PC-3 (cell line): ENCODE measurements around the gene TLR4. TPM values are rescaled to one million over a fixed set of nuclear protein-coding genes. Genes with fewer than 3 reads are reported as not detected.

Experiments
- ATAC-seq: fragments of 200-7000 bp; cut with Tn5 transposase; 2 replicates; pipeline ENCODE4 v1.9.1; 2020; ENCODE audit warnings: mild to moderate bottlenecking, moderate library complexity
- BruUV-seq: library from RNA; stranded (reverse); fragments of 400-500 nt; replicated peaks from 2 replicates; lab custom pipeline; 2021; lab: Mats Ljungman, UMichigan
- CTCF ChIA-PET: fragments of 300-600 bp; sonication (Branson Sonifier 250); formaldehyde crosslinking; loops from one replicate; lab custom pipeline; 2022; ENCODE audit warnings: antibody characterized with exemption; lab: Charles Lee
- POLR2A ChIA-PET: fragments of 300-600 bp; sonication (Branson Sonifier 250); formaldehyde crosslinking; loops from one replicate; lab custom pipeline; 2022; ENCODE audit warnings: antibody characterized with exemption; ENCODE audit not compliant: unreplicated experiment; lab: Charles Lee
- DNase-seq: peaks from one replicate; pipeline ENCODE4 v3.0.0-alpha.2; 2015
- H2AFZ ChIP-seq: fragments of 300-600 bp; sonication (generic); 2 replicates; pipeline ENCODE4 v1.6.0; 2016; ENCODE audit warnings: antibody characterized with exemption, low read length
- H3F3A ChIP-seq: fragments of 300-600 bp; sonication (generic); one replicate; pipeline ENCODE4 v1.6.0; 2017; ENCODE audit warnings: antibody characterized with exemption, low read length, control low read depth, mild to moderate bottlenecking; ENCODE audit not compliant: unreplicated experiment
- H3K27ac ChIP-seq: fragments of 300-600 bp; sonication (generic); 2 replicates; pipeline ENCODE4 v1.5.1; 2016; ENCODE audit warnings: mild to moderate bottlenecking, low read length
- H3K27me3 ChIP-seq: fragments of 300-600 bp; sonication (generic); 2 replicates; pipeline ENCODE4 v1.6.1; 2016; ENCODE audit warnings: low read length, mixed read lengths
- H3K36me3 ChIP-seq: fragments of 300-600 bp; sonication (generic); 2 replicates; pipeline ENCODE4 v1.6.1; 2016; ENCODE audit warnings: low read depth, mixed run types, low read length, mixed read lengths
- H3K4me1 ChIP-seq: fragments of 300-600 bp; sonication (generic); 2 replicates; pipeline ENCODE4 v1.5.1; 2016; ENCODE audit warnings: low read length; ENCODE audit not compliant: insufficient read depth
- H3K4me2 ChIP-seq: fragments of 300-600 bp; sonication (generic); 2 replicates; pipeline ENCODE4 v1.6.0; 2016; ENCODE audit warnings: low read length
- H3K4me3 ChIP-seq: fragments of 300-600 bp; sonication (generic); 2 replicates; pipeline ENCODE4 v1.5.1; 2016; ENCODE audit warnings: mild to moderate bottlenecking, low read length, mixed read lengths
- H3K79me2 ChIP-seq: fragments of 300-600 bp; sonication (generic); 2 replicates; pipeline ENCODE4 v1.6.1; 2017; ENCODE audit warnings: low read length, mixed read lengths
- H3K9ac ChIP-seq: fragments of 300-600 bp; sonication (generic); 2 replicates; pipeline ENCODE4 v1.6.0; 2016; ENCODE audit warnings: mild to moderate bottlenecking, low read length
- H3K9me2 ChIP-seq: fragments of 300-600 bp; sonication (generic); replicated peaks from 2 replicates; pipeline ENCODE4 v1.6.1; 2016; ENCODE audit warnings: mixed run types, low read length, mixed read lengths
- H3K9me3 ChIP-seq: fragments of 300-600 bp; sonication (generic); 2 replicates; pipeline ENCODE4 v1.6.1; 2016; ENCODE audit warnings: low read length, mixed read lengths
- H4K20me1 ChIP-seq: fragments of 300-600 bp; sonication (generic); 2 replicates; pipeline ENCODE4 v1.6.1; 2016; ENCODE audit warnings: low read length, mixed read lengths
- CTCF ChIP-seq: fragments of 300-600 bp; sonication (generic); conservative IDR thresholded peaks from 2 replicates; pipeline ENCODE4 v1.5.1; 2017; ENCODE audit warnings: antibody characterized with exemption, low read depth, mild to moderate bottlenecking, low read length
- EZH2 ChIP-seq: fragments of 300-600 bp; sonication (generic); IDR thresholded peaks from one replicate; pipeline ENCODE4 v1.6.1; 2017; ENCODE audit warnings: antibody characterized with exemption, mild to moderate bottlenecking, low read length; ENCODE audit not compliant: unreplicated experiment
- EZH2phosphoT487 ChIP-seq: fragments of 300-600 bp; sonication (generic); IDR thresholded peaks from 2 replicates; pipeline ENCODE4 v1.6.1; 2018; ENCODE audit warnings: mild to moderate bottlenecking, antibody characterized with exemption, low read length, borderline replicate concordance
- intact Hi-C: fragments of 100-400 bp; cut with micrococcal nuclease; formaldehyde crosslinking; loops from 2 replicates; pipeline ENCODE4 v1.9.0; 2023
- total RNA-seq: library from RNA; depleted of rRNA; stranded (reverse); fragments of >200 nt; gene quantifications from 2 replicates; pipeline ENCODE4 v1.2.3, GENCODE V29; 2014

TLR4 gene
- total RNA-seq, 1 experiment from 2014 or later = not detected

GRCh38 chr9:117739206-117739605, 35.0 kb downstream of the TLR4 start:
- DNase-seq (no peak), ATAC-seq (no peak)
- intact Hi-C loops = no loop called here
- no TSS peak for BruUV-seq
- no peak overlapping the region for H3K4me2 ChIP-seq
- no peaks in the 10 kb centered on the region for H3K9me3 ChIP-seq
- no peak overlapping the region for H2AFZ ChIP-seq
- H3K4me1 ChIP-seq = no peaks in the 10 kb centered on the region
- H3K27ac ChIP-seq = no peak overlapping the region
- no peaks in the 10 kb centered on the region for H3F3A ChIP-seq
- H3K36me3 ChIP-seq = no peaks in the 10 kb centered on the region
- H3K4me3 ChIP-seq = no peak overlapping the region
- H3K9me2 ChIP-seq = no peaks in the 10 kb centered on the region
- H3K79me2 ChIP-seq = no peaks in the 10 kb centered on the region
- no peaks in the 10 kb centered on the region for H4K20me1 ChIP-seq
- H3K9ac ChIP-seq = no peak overlapping the region
- TF ChIP-seq EZH2 (no peak), CTCF (no peak), EZH2phosphoT487 (no peak)
- H3K27me3 ChIP-seq = no peaks in the 10 kb centered on the region
- POLR2A ChIA-PET = no interaction called here
- CTCF ChIA-PET = no interaction called here

GRCh38 chr9:117739624-117740347, 35.6 kb downstream of the TLR4 start:
- Histone ChIP-seq H3K4me3 (no peak overlapping the region), H3K36me3 (no peaks in the 10 kb centered on the region), H3K27me3 (no peaks in the 10 kb centered on the region), H2AFZ (no peak overlapping the region), H3F3A (no peaks in the 10 kb centered on the region), H3K4me2 (no peak overlapping the region), H3K9ac (no peak overlapping the region), H3K79me2 (no peaks in the 10 kb centered on the region), H3K9me2 (no peaks in the 10 kb centered on the region), H4K20me1 (no peaks in the 10 kb centered on the region), H3K4me1 (no peaks in the 10 kb centered on the region), H3K9me3 (no peaks in the 10 kb centered on the region), H3K27ac (no peak overlapping the region)
- intact Hi-C loops = no loop called here
- ChIA-PET POLR2A (no interaction called here), CTCF (no interaction called here)
- ATAC-seq = no peak
- TF ChIP-seq EZH2phosphoT487 (no peak), CTCF (no peak), EZH2 (no peak)
- no peak for DNase-seq
- BruUV-seq = no TSS peak

GRCh38 chr9:117742131-117742530, 37.9 kb downstream of the TLR4 start:
- TF ChIP-seq CTCF = no peak
- TF ChIP-seq EZH2 = no peak
- no peak for TF ChIP-seq EZH2phosphoT487
- no TSS peak for BruUV-seq
- Histone ChIP-seq H3K4me1 (no peaks in the 10 kb centered on the region), H3K36me3 (no peaks in the 10 kb centered on the region), H3K4me3 (no peak overlapping the region), H3K27ac (no peak overlapping the region), H4K20me1 (no peaks in the 10 kb centered on the region), H3K27me3 (no peaks in the 10 kb centered on the region), H3K9ac (no peak overlapping the region), H3K4me2 (no peak overlapping the region), H3K9me2 (no peaks in the 10 kb centered on the region), H2AFZ (no peak overlapping the region), H3K79me2 (no peaks in the 10 kb centered on the region), H3F3A (no peaks in the 10 kb centered on the region), H3K9me3 (no peaks in the 10 kb centered on the region)
- POLR2A ChIA-PET = no interaction called here
- intact Hi-C loops = no loop called here
- ATAC-seq (no peak), DNase-seq (no peak)
- CTCF ChIA-PET = no interaction called here
